GM23338 (cell line): ENCODE measurements around the gene METAP1D. TPM values are rescaled to one million over a fixed set of nuclear protein-coding genes. Genes with fewer than 3 reads are reported as not detected.

Source experiments
- ATAC-seq: fragments of 200-7000 bp; cut with Tn5 transposase; 3 replicates; pipeline ENCODE4 v1.9.1; 2020
- DNase-seq: peaks from one replicate; pipeline ENCODE4 v3.0.0-alpha.2; 2015; ENCODE audit warnings: low spot score
- H2AFZ ChIP-seq: fragments of 200-600 bp; sonication (generic); 2 replicates; pipeline ENCODE4 v1.8.0; 2016; ENCODE audit warnings: antibody characterized with exemption, mild to moderate bottlenecking, moderate library complexity
- H3F3A ChIP-seq: fragments of 200-600 bp; sonication (generic); replicated peaks from 2 replicates; pipeline ENCODE4 v1.8.0; 2017; ENCODE audit warnings: antibody characterized with exemption, mixed run types, low read depth
- H3K27ac ChIP-seq: fragments of 200-600 bp; sonication (generic); 2 replicates; pipeline ENCODE4 v1.6.1; 2016; ENCODE audit warnings: low read depth
- H3K27me3 ChIP-seq: fragments of 200-600 bp; sonication (generic); 2 replicates; pipeline ENCODE4 v1.8.0; 2016; ENCODE audit warnings: mild to moderate bottlenecking, mixed run types, moderate library complexity; ENCODE audit not compliant: insufficient read depth
- H3K36me3 ChIP-seq: fragments of 200-600 bp; sonication (generic); 2 replicates; pipeline ENCODE4 v1.8.0; 2016; ENCODE audit warnings: mild to moderate bottlenecking; ENCODE audit not compliant: insufficient read depth
- H3K4me1 ChIP-seq: fragments of 200-600 bp; sonication (generic); 2 replicates; pipeline ENCODE4 v1.8.0; 2016; ENCODE audit warnings: mild to moderate bottlenecking, moderate library complexity; ENCODE audit not compliant: insufficient read depth
- H3K4me2 ChIP-seq: fragments of 200-600 bp; sonication (generic); 2 replicates; pipeline ENCODE4 v1.7.1; 2017; ENCODE audit warnings: mixed run types
- H3K4me3 ChIP-seq: fragments of 200-600 bp; sonication (generic); 2 replicates; pipeline ENCODE4 v1.6.1; 2016; ENCODE audit warnings: mixed run types
- H3K79me2 ChIP-seq: fragments of 200-600 bp; sonication (generic); replicated peaks from 2 replicates; pipeline ENCODE4 v1.8.0; 2017; ENCODE audit warnings: mild to moderate bottlenecking; ENCODE audit not compliant: insufficient read depth
- H3K9me2 ChIP-seq: fragments of 200-600 bp; sonication (generic); 2 replicates; pipeline ENCODE4 v1.8.0; 2017; ENCODE audit not compliant: insufficient read depth
- H4K20me1 ChIP-seq: fragments of 200-600 bp; sonication (generic); replicated peaks from 2 replicates; pipeline ENCODE4 v1.8.0; 2017; ENCODE audit warnings: mild to moderate bottlenecking; ENCODE audit not compliant: insufficient read depth
- H3K27ac Mint-ChIP-seq: 2 replicates; pipeline ENCODE4 v1.8.0; 2020; ENCODE audit warnings: inconsistent platforms, mild to moderate bottlenecking, moderate library complexity, mixed read lengths
- H3K27me3 Mint-ChIP-seq: 3 replicates; pipeline ENCODE4 v1.8.0; 2022; ENCODE audit warnings: low read depth, mild to moderate bottlenecking, moderate library complexity, mixed read lengths, inconsistent platforms; ENCODE audit not compliant: insufficient read depth, poor library complexity
- H3K36me3 Mint-ChIP-seq: 3 replicates; pipeline ENCODE4 v1.8.0; 2021; ENCODE audit warnings: low read depth, mild to moderate bottlenecking, inconsistent platforms, moderate library complexity, mixed read lengths
- H3K4me1 Mint-ChIP-seq: 3 replicates; pipeline ENCODE4 v1.8.0; 2020; ENCODE audit warnings: mild to moderate bottlenecking, inconsistent platforms, mixed read lengths
- H3K4me3 Mint-ChIP-seq: 3 replicates; pipeline ENCODE4 v1.8.0; 2021; ENCODE audit warnings: moderate library complexity, mild to moderate bottlenecking, inconsistent platforms, mixed read lengths
- H3K9me3 Mint-ChIP-seq: 3 replicates; pipeline ENCODE4 v1.8.0; 2020; ENCODE audit warnings: moderate library complexity, mild to moderate bottlenecking, inconsistent platforms, mixed read lengths
- CREB1 ChIP-seq: fragments of 250-450 bp; sonication (Bioruptor Pico); IDR thresholded peaks from 2 replicates; pipeline ENCODE4 v1.5.0; 2020; ENCODE audit warnings: low read depth, mild to moderate bottlenecking, moderate library complexity
- ETS1 ChIP-seq: IDR thresholded peaks from 2 replicates; pipeline ENCODE4 v1.6.1; 2016; ENCODE audit warnings: antibody characterized with exemption
- EZH2phosphoT487 ChIP-seq: fragments of 200-600 bp; sonication (generic); IDR thresholded peaks from one replicate; pipeline ENCODE4 v1.8.1; 2018; ENCODE audit warnings: antibody characterized with exemption; ENCODE audit not compliant: unreplicated experiment
- POLR2AphosphoS5 ChIP-seq: IDR thresholded peaks from 2 replicates; pipeline ENCODE4 v1.6.1; 2016; ENCODE audit warnings: antibody characterized with exemption, low read depth
- ZNF462 ChIP-seq: fragments of 250-450 bp; sonication (Bioruptor Pico); IDR thresholded peaks from 2 replicates; pipeline ENCODE4 v1.5.0; 2020; ENCODE audit warnings: mild to moderate bottlenecking, moderate library complexity
- polyA plus RNA-seq: library from polyadenylated mRNA; unstranded; fragments of >200 nt; fragmentation: Nextera tagmentation; extraction: Ambion mirVana; gene quantifications from 2 replicates; pipeline ENCODE4 v1.2.1, GENCODE V29; 2016
- total RNA-seq: library from RNA; depleted of rRNA; stranded (reverse); fragments of >200 nt; shearing (Covaris generic); gene quantifications from 2 replicates; pipeline ENCODE4 v1.2.3, GENCODE V29; 2014

Gene METAP1D
- total and polyA plus RNA-seq, 2 experiments from 2014 or later: 12.8 to 15.5 TPM

DNA sequence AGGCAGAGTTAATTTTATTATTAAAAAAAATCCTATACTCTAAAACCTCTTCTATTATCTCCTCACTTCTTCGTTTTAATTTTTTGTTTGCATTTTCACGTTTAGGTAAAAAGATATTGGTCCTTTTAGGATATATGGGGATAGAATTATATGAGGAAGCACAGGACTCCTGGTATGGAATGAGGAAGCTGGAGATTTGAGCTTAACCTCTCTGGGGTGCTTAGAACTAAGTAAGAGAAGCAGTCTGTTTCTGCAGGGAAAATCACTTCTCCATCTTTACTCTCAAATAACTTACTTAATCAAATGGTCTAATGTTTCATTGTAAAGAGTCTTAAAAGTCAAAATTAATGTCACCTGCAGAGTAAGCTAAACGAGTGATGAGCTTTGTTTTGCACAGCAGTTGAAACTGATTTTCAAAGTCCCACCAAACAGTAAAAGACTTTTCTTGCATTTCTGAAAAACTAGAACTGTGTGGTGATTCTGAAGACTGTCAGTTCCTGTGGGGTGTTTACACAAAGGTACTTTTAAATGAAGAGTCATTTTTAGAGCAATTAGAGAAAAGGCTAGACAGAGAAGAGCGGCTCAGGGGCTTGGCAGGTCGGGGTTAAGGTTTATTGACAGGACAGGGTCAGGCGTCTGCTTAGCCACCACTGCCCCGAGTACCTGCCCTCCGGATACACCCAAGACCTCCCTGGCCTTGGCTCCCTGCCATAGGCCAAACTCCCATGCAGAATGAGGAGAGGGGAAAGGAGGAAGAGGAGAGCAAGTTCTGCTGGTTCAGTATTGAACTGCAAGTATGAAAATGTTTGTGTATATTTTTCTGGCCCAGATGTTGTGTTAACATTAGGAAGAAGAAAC is 21.6 kb downstream of the METAP1D start (continued):
- TF ChIP-seq ZNF462 (CRISPR knock-in tag) (no peak), EZH2phosphoT487 (no peak), CREB1 (CRISPR knock-in tag) (no peak), ETS1 (no peak)

DNA sequence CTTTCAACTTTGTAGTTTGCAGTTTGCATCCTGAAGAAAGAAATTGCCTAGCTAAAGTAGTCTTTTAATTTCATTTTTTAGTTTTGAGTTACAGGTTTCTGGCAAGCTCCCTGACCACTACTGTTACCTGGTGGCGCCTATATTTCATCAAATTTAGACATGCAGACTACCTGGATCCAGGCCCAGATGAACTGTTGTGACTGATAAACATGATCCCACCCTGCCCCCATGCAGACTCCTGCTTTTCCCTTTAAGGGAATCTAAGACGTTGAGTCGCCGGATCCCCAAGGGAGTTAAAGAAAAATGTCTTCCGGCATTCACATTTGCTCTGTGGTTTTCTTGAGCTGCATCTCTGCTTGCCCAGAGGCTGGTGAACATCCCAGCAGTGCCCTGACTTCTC is 22.2 kb downstream of the METAP1D start:
- Histone ChIP-seq H3K27ac (no peak overlapping the region), H3K9me2 (no peaks in the 10 kb centered on the region), H3K79me2 (no peaks in the 10 kb centered on the region), H3K36me3 (no peaks in the 10 kb centered on the region), H4K20me1 (no peaks in the 10 kb centered on the region), H3K4me2 (peak overlapping the region; percentile 16; the same call in 1 of the 2 replicates), H3K27me3 (no peaks in the 10 kb centered on the region), H3K4me3 (0 out of 2 replicates have a peak overlapping the region, but pooled peaks have one; percentile 5), H3F3A (no peaks in the 10 kb centered on the region), H3K4me1 (peaks cover 14% of the 10 kb centered on the region; the same call in 1 of the 2 replicates), H2AFZ (no peak overlapping the region)
- peak overlapping the region; percentile 14; the same call in 2 of the 3 replicates for H3K4me3 Mint-ChIP-seq
- no peak for TF ChIP-seq POLR2AphosphoS5
- H3K27me3 Mint-ChIP-seq: peaks cover 3% of the 10 kb centered on the region
- ATAC-seq (peak; percentile 78), DNase-seq (peak; percentile 37)
- H3K4me1 Mint-ChIP-seq: peaks cover 14% of the 10 kb centered on the region
- H3K36me3 Mint-ChIP-seq: no peaks in the 10 kb centered on the region
- no peaks in the 10 kb centered on the region for H3K9me3 Mint-ChIP-seq
- H3K27ac Mint-ChIP-seq: peak overlapping the region; percentile 75
